ENCODE measurements around the gene PRR29.
"Not testable (repeated sequence)": the region's sequence is repeated elsewhere in the genome, so short reads cannot be mapped to it uniquely, and the experiment has no call there.

Gene PRR29

GRCh38 chr17:64007089-64007837 is 9.1 kb downstream of the PRR29 start:
- H3K9me3 Mint-ChIP-seq; DNase-seq (ENCODE audit: low spot score); H3K4me3 Mint-ChIP-seq; H3K27me3 Mint-ChIP-seq (ENCODE audit: low read depth): not testable (repeated sequence)
- H3K36me3 Mint-ChIP-seq (ENCODE audit: low read depth), result peaks cover 49% of the 10 kb centered on the region
- H3K27ac Mint-ChIP-seq, result peak overlapping the region; percentile 55
- H3K4me1 Mint-ChIP-seq (ENCODE audit: low read depth), result peaks cover 19% of the 10 kb centered on the region

- H3K27me3 Mint-ChIP-seq (ENCODE audit: low read depth), result no peaks in the 10 kb centered on the region
- no peaks in the 10 kb centered on the region for H3K9me3 Mint-ChIP-seq
- no peak overlapping the region for H3K4me3 Mint-ChIP-seq
- DNase-seq (ENCODE audit: low spot score), result no peak
- H3K27ac Mint-ChIP-seq, result peak overlapping the region; percentile 55
- H3K36me3 Mint-ChIP-seq (ENCODE audit: low read depth), result peaks cover 49% of the 10 kb centered on the region
- H3K4me1 Mint-ChIP-seq (ENCODE audit: low read depth), result peaks cover 19% of the 10 kb centered on the region
Observed at GRCh38 chr17:64007838-64008282, 9.7 kb downstream of the PRR29 start.

GRCh38 chr17:64008346-64008745 is 10.2 kb downstream of the PRR29 start:
- H3K9me3 Mint-ChIP-seq, result no peaks in the 10 kb centered on the region
- peaks cover 20% of the 10 kb centered on the region for H3K4me1 Mint-ChIP-seq (ENCODE audit: low read depth)
- H3K36me3 Mint-ChIP-seq (ENCODE audit: low read depth), result peaks cover 49% of the 10 kb centered on the region
- H3K4me3 Mint-ChIP-seq, result no peak overlapping the region
- no peak overlapping the region for H3K27ac Mint-ChIP-seq
- DNase-seq (ENCODE audit: low spot score), result no peak
- H3K27me3 Mint-ChIP-seq (ENCODE audit: low read depth), result no peaks in the 10 kb centered on the region

GRCh38 chr17:64008830-64009229 is 10.7 kb downstream of the PRR29 start:
- Mint-ChIP-seq H3K36me3 (ENCODE audit: low read depth) (peaks cover 45% of the 10 kb centered on the region), H3K4me1 (ENCODE audit: low read depth) (peaks cover 24% of the 10 kb centered on the region), H3K27me3 (ENCODE audit: low read depth) (no peaks in the 10 kb centered on the region), H3K27ac (no peak overlapping the region), H3K9me3 (no peaks in the 10 kb centered on the region), H3K4me3 (no peak overlapping the region)
- no peak for DNase-seq (ENCODE audit: low spot score)

- Mint-ChIP-seq H3K4me1 (ENCODE audit: low read depth) (peaks cover 31% of the 10 kb centered on the region), H3K27me3 (ENCODE audit: low read depth) (no peaks in the 10 kb centered on the region), H3K36me3 (ENCODE audit: low read depth) (peaks cover 39% of the 10 kb centered on the region), H3K9me3 (no peaks in the 10 kb centered on the region), H3K4me3 (no peak overlapping the region), H3K27ac (peak overlapping the region; percentile 55)
- DNase-seq (ENCODE audit: low spot score), result no peak
Observed at GRCh38 chr17:64009571-64010402, 11.6 kb downstream of the PRR29 start.

- Mint-ChIP-seq H3K36me3 (ENCODE audit: low read depth) (peaks cover 31% of the 10 kb centered on the region), H3K4me3 (peak overlapping the region; percentile 100), H3K27ac (peak overlapping the region; percentile 98), H3K27me3 (ENCODE audit: low read depth) (no peaks in the 10 kb centered on the region), H3K9me3 (peaks cover 3% of the 10 kb centered on the region), H3K4me1 (ENCODE audit: low read depth) (peaks cover 52% of the 10 kb centered on the region)
- no peak for DNase-seq (ENCODE audit: low spot score)
Observed at GRCh38 chr17:64015447-64015846, 17.3 kb downstream of the PRR29 start.

GRCh38 chr17:64016231-64016784 is 18.2 kb downstream of the PRR29 start:
- DNase-seq (ENCODE audit: low spot score), result no peak
- Mint-ChIP-seq H3K4me1 (ENCODE audit: low read depth) (peaks cover 56% of the 10 kb centered on the region), H3K36me3 (ENCODE audit: low read depth) (peaks cover 27% of the 10 kb centered on the region), H3K4me3 (peak overlapping the region; percentile 100), H3K27ac (peak overlapping the region; percentile 98), H3K27me3 (ENCODE audit: low read depth) (no peaks in the 10 kb centered on the region), H3K9me3 (peaks cover 3% of the 10 kb centered on the region)

- Mint-ChIP-seq H3K27ac (peak overlapping the region; percentile 98), H3K4me3 (peak overlapping the region; percentile 100), H3K36me3 (ENCODE audit: low read depth) (peaks cover 23% of the 10 kb centered on the region), H3K4me1 (ENCODE audit: low read depth) (peaks cover 53% of the 10 kb centered on the region), H3K9me3 (peaks cover 3% of the 10 kb centered on the region), H3K27me3 (ENCODE audit: low read depth) (no peaks in the 10 kb centered on the region)
- no peak for DNase-seq (ENCODE audit: low spot score)
Observed at GRCh38 chr17:64016974-64017373, 18.8 kb downstream of the PRR29 start.

GRCh38 chr17:64017381-64017980 is 19.3 kb downstream of the PRR29 start:
- Mint-ChIP-seq H3K9me3 (peaks cover 3% of the 10 kb centered on the region), H3K36me3 (ENCODE audit: low read depth) (peaks cover 23% of the 10 kb centered on the region), H3K4me1 (ENCODE audit: low read depth) (peaks cover 56% of the 10 kb centered on the region), H3K27ac (peak overlapping the region; percentile 98), H3K27me3 (ENCODE audit: low read depth) (no peaks in the 10 kb centered on the region), H3K4me3 (peak overlapping the region; percentile 100)
- DNase-seq (ENCODE audit: low spot score), result no peak

- Mint-ChIP-seq H3K4me3 (peak overlapping the region; percentile 100), H3K36me3 (ENCODE audit: low read depth) (peaks cover 25% of the 10 kb centered on the region), H3K27ac (peak overlapping the region; percentile 100), H3K4me1 (ENCODE audit: low read depth) (peaks cover 58% of the 10 kb centered on the region)
- not testable (repeated sequence) for H3K27me3 Mint-ChIP-seq (ENCODE audit: low read depth); H3K9me3 Mint-ChIP-seq; DNase-seq (ENCODE audit: low spot score)
Observed at GRCh38 chr17:64019551-64019961, 21.4 kb downstream of the PRR29 start.

GRCh38 chr17:64020056-64020766 is 22.1 kb downstream of the PRR29 start, which contains the start of gene ICAM2:
Gene ICAM2 (minus strand): TSS chr17:64020633. CDS start chr17:64006691, 13,942 bp downstream.
- peak within 1 kb of the TSS; percentile 100 for H3K4me3 Mint-ChIP-seq
- peak; percentile 84 for DNase-seq (ENCODE audit: low spot score)
- peaks cover 60% of the 10 kb centered on the region for H3K4me1 Mint-ChIP-seq (ENCODE audit: low read depth)
- no peaks in the 10 kb centered on the region for H3K27me3 Mint-ChIP-seq (ENCODE audit: low read depth)
- peak within 1 kb of the TSS; percentile 100 for H3K27ac Mint-ChIP-seq
- peaks cover 21% of the 10 kb centered on the region for H3K36me3 Mint-ChIP-seq (ENCODE audit: low read depth)
- peaks cover 3% of the 10 kb centered on the region for H3K9me3 Mint-ChIP-seq

GRCh38 chr17:64022611-64023063 is 24.5 kb downstream of the PRR29 start:
- Mint-ChIP-seq H3K9me3 (peaks cover 2% of the 10 kb centered on the region), H3K27ac (peak overlapping the region; percentile 100), H3K4me3 (peak overlapping the region; percentile 74), H3K36me3 (ENCODE audit: low read depth) (peaks cover 14% of the 10 kb centered on the region), H3K27me3 (ENCODE audit: low read depth) (no peaks in the 10 kb centered on the region), H3K4me1 (ENCODE audit: low read depth) (peaks cover 58% of the 10 kb centered on the region)
- no peak for DNase-seq (ENCODE audit: low spot score)

- H3K27me3 Mint-ChIP-seq (ENCODE audit: low read depth), result no peaks in the 10 kb centered on the region
- no peaks in the 10 kb centered on the region for H3K9me3 Mint-ChIP-seq
- DNase-seq (ENCODE audit: low spot score), result no peak
- peak overlapping the region; percentile 85 for H3K4me3 Mint-ChIP-seq
- peaks cover 11% of the 10 kb centered on the region for H3K36me3 Mint-ChIP-seq (ENCODE audit: low read depth)
- peak overlapping the region; percentile 93 for H3K27ac Mint-ChIP-seq
- H3K4me1 Mint-ChIP-seq (ENCODE audit: low read depth), result peaks cover 56% of the 10 kb centered on the region
Observed at GRCh38 chr17:64024215-64024654, 26.1 kb downstream of the PRR29 start.
